Measurements from ENCODE around the gene SFMBT2. TPM values are rescaled to one million over a fixed set of nuclear protein-coding genes. Genes with fewer than 3 reads are reported as not detected.

Gene SFMBT2
- total RNA-seq, 1 donor from 2014 or later: 9.1 TPM

DNA sequence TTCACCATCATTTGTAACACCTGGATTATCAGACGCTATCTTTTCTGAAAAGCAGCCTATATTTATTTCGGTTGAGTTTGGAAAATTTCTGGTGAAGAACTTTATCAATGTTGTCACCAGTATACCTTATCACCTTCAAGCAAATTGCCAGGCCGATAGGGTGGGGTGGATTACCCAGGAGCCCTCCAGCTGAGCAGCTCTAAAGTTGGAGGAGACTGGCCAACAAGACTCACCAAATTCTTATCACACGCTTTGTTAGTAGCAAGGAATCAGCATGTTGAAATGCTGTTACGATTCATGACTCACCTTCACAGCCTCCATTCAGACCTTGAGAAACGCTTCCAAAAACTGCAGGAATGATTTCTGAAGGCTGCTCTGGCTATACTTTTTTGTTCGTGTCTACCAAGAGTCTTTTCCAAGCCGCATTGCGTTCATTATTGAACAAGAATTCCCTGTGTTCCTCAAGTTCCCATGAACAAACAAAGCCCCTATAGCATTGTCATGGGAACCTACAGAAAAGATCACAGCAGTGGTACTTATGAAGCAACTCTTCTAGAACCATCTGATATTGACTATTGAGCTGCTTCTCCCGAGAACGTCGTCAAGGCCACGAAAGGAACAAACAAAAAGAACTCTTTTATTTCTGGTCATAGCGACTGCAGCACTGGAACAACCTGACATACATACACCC lies 291.4 kb downstream of the SFMBT2 start:
- no peak overlapping the region for H3K27ac Mint-ChIP-seq
- DNase-seq (ENCODE audit: low spot score, unreplicated experiment): no peak
- H3K36me3 Mint-ChIP-seq (ENCODE audit: insufficient read depth): no peaks in the 10 kb centered on the region
- peaks cover 3% of the 10 kb centered on the region for H3K9me3 Mint-ChIP-seq (ENCODE audit: low read depth)
- no peak overlapping the region for H3K4me3 Mint-ChIP-seq (ENCODE audit: low read depth)
- peaks cover 9% of the 10 kb centered on the region for H3K4me1 Mint-ChIP-seq (ENCODE audit: low read depth)
- TF ChIP-seq CTCF (IDR thresholded peaks at IDR 0.05; ENCODE audit: unreplicated experiment): no peak
- peaks cover 25% of the 10 kb centered on the region for H3K27me3 Mint-ChIP-seq

DNA sequence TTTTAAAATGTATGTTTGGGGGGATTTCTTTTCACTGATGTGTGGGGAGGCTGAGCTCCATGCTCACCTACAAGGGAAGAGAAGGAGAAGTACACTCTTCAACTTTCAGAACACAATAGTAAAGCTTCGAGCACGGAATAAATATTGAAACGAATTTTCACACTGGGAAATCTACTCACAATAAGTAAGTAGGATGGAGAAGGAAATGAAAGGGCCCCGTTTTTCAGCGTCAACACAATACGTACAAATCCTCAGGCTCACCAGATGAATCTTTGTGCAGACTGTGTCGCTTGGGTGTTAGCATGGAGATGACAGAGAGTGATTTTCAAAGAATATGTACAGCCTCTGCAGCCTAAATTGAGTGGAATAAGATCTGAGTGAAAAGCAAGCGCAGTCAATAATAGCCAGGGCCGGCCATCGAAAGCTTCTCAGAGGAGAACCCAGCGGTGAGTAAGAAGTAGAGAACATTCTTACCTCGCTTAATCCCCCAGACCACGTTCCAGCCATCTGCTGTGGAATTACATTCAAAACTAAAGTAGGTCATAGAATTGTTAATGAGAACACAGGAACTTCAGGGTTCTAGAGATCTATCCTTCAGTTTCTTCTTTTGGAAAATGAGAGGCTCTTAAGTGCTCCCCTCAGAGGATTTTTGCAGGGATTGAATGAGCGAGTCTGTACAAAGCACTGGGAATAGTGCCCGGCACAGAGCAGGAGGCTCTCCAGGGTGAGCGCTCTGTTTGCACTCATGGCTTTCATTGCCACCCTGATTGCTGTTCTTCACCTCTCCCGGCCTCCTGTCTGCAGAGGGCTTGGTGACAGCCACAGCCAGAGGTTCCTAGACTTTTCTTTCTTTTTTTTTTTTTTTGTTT lies 292.8 kb downstream of the SFMBT2 start:
- no peak for DNase-seq (ENCODE audit: low spot score, unreplicated experiment)
- Mint-ChIP-seq H3K36me3 (ENCODE audit: insufficient read depth) (no peaks in the 10 kb centered on the region), H3K4me3 (ENCODE audit: low read depth) (no peak overlapping the region), H3K4me1 (ENCODE audit: low read depth) (peaks cover 1% of the 10 kb centered on the region), H3K27ac (no peak overlapping the region), H3K27me3 (peaks cover 25% of the 10 kb centered on the region), H3K9me3 (ENCODE audit: low read depth) (peaks cover 3% of the 10 kb centered on the region)
- no peak for TF ChIP-seq CTCF (IDR thresholded peaks at IDR 0.05; ENCODE audit: unreplicated experiment)

GRCh38 chr10:7117177-7117799 lies 293.5 kb downstream of the SFMBT2 start:
- no peak for DNase-seq (ENCODE audit: low spot score, unreplicated experiment)
- TF ChIP-seq CTCF (IDR thresholded peaks at IDR 0.05; ENCODE audit: unreplicated experiment): no peak
- peaks cover 28% of the 10 kb centered on the region for H3K27me3 Mint-ChIP-seq
- H3K36me3 Mint-ChIP-seq (ENCODE audit: insufficient read depth): no peaks in the 10 kb centered on the region
- no peaks in the 10 kb centered on the region for H3K9me3 Mint-ChIP-seq (ENCODE audit: low read depth)
- no peak overlapping the region for H3K27ac Mint-ChIP-seq
- H3K4me1 Mint-ChIP-seq (ENCODE audit: low read depth): peaks cover 1% of the 10 kb centered on the region
- H3K4me3 Mint-ChIP-seq (ENCODE audit: low read depth): no peak overlapping the region

DNA sequence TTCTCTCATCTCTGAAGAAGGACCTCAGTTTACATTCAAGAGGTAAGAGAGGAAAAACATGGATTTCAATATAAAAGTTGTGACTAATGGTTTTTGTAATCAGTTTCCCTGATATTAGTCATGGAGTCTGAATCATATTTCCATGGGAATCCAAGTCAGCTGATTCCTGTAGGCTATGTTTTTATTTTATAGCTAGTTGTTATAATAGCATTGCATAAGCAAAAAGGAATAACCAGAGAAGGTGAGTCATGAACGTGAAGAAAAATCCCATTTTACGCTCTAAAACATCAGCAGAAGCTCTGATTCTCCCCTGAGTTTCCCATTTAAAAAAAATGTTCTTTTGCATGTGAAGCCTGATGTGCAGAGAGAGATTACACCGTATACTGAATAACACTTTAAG lies 299.3 kb downstream of the SFMBT2 start:
- H3K9me3 Mint-ChIP-seq (ENCODE audit: low read depth): peaks cover 4% of the 10 kb centered on the region
- no peak overlapping the region for H3K4me3 Mint-ChIP-seq (ENCODE audit: low read depth)
- no peak for TF ChIP-seq CTCF (IDR thresholded peaks at IDR 0.05; ENCODE audit: unreplicated experiment)
- H3K27ac Mint-ChIP-seq: no peak overlapping the region
- H3K4me1 Mint-ChIP-seq (ENCODE audit: low read depth): no peaks in the 10 kb centered on the region
- no peak for DNase-seq (ENCODE audit: low spot score, unreplicated experiment)
- peaks cover 20% of the 10 kb centered on the region for H3K27me3 Mint-ChIP-seq
- no peaks in the 10 kb centered on the region for H3K36me3 Mint-ChIP-seq (ENCODE audit: insufficient read depth)

DNA sequence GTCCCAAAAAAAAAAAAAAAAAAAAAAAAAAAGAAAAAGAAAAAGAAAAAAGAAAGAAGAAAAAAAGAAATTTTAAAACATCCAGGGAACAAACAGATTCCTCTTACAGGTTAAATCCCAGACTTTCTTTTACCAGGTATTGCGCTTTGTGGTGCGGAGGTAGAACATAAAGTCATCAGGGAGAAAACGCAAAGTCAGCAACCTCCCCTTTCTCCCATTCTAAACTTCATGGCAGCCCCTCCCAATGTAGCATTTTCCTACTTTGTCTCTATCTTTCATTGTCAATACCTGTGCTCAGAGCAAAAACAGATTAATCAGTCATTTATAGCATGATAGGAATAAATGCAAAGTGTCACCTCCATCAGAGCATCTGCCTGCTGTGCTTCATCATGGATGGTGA lies 299.7 kb downstream of the SFMBT2 start:
- Mint-ChIP-seq H3K4me3 (ENCODE audit: low read depth) (no peak overlapping the region), H3K27ac (no peak overlapping the region)
- no peak for TF ChIP-seq CTCF (IDR thresholded peaks at IDR 0.05; ENCODE audit: unreplicated experiment)

More for the DNA sequence above, 299.7 kb downstream of the SFMBT2 start:
- no peaks in the 10 kb centered on the region for H3K4me1 Mint-ChIP-seq (ENCODE audit: low read depth)
- no peak for DNase-seq (ENCODE audit: low spot score, unreplicated experiment)
- H3K36me3 Mint-ChIP-seq (ENCODE audit: insufficient read depth): no peaks in the 10 kb centered on the region
- H3K9me3 Mint-ChIP-seq (ENCODE audit: low read depth): peaks cover 4% of the 10 kb centered on the region
- peaks cover 16% of the 10 kb centered on the region for H3K27me3 Mint-ChIP-seq
